PC-3 (cell line): Measurements from ENCODE around the gene MEF2C. TPM values are rescaled to one million over a fixed set of nuclear protein-coding genes. Genes with fewer than 3 reads are reported as not detected.

Experiments
- ATAC-seq: fragments of 200-7000 bp; cut with Tn5 transposase; 2 replicates; pipeline ENCODE4 v1.9.1; 2020; ENCODE audit warnings: mild to moderate bottlenecking, moderate library complexity
- BruUV-seq: library from RNA; stranded (reverse); fragments of 400-500 nt; replicated peaks from 2 replicates; lab custom pipeline; 2021; lab: Mats Ljungman, UMichigan
- CTCF ChIA-PET: fragments of 300-600 bp; sonication (Branson Sonifier 250); formaldehyde crosslinking; loops from one replicate; lab custom pipeline; 2022; ENCODE audit warnings: antibody characterized with exemption; lab: Charles Lee
- POLR2A ChIA-PET: fragments of 300-600 bp; sonication (Branson Sonifier 250); formaldehyde crosslinking; loops from one replicate; lab custom pipeline; 2022; ENCODE audit warnings: antibody characterized with exemption; ENCODE audit not compliant: unreplicated experiment; lab: Charles Lee
- DNase-seq: peaks from one replicate; pipeline ENCODE4 v3.0.0-alpha.2; 2015
- H2AFZ ChIP-seq: fragments of 300-600 bp; sonication (generic); 2 replicates; pipeline ENCODE4 v1.6.0; 2016; ENCODE audit warnings: antibody characterized with exemption, low read length
- H3F3A ChIP-seq: fragments of 300-600 bp; sonication (generic); one replicate; pipeline ENCODE4 v1.6.0; 2017; ENCODE audit warnings: antibody characterized with exemption, low read length, control low read depth, mild to moderate bottlenecking; ENCODE audit not compliant: unreplicated experiment
- H3K27ac ChIP-seq: fragments of 300-600 bp; sonication (generic); 2 replicates; pipeline ENCODE4 v1.5.1; 2016; ENCODE audit warnings: mild to moderate bottlenecking, low read length
- H3K27me3 ChIP-seq: fragments of 300-600 bp; sonication (generic); 2 replicates; pipeline ENCODE4 v1.6.1; 2016; ENCODE audit warnings: low read length, mixed read lengths
- H3K36me3 ChIP-seq: fragments of 300-600 bp; sonication (generic); 2 replicates; pipeline ENCODE4 v1.6.1; 2016; ENCODE audit warnings: low read depth, mixed run types, low read length, mixed read lengths
- H3K4me1 ChIP-seq: fragments of 300-600 bp; sonication (generic); 2 replicates; pipeline ENCODE4 v1.5.1; 2016; ENCODE audit warnings: low read length; ENCODE audit not compliant: insufficient read depth
- H3K4me2 ChIP-seq: fragments of 300-600 bp; sonication (generic); 2 replicates; pipeline ENCODE4 v1.6.0; 2016; ENCODE audit warnings: low read length
- H3K4me3 ChIP-seq: fragments of 300-600 bp; sonication (generic); 2 replicates; pipeline ENCODE4 v1.5.1; 2016; ENCODE audit warnings: mild to moderate bottlenecking, low read length, mixed read lengths
- H3K79me2 ChIP-seq: fragments of 300-600 bp; sonication (generic); 2 replicates; pipeline ENCODE4 v1.6.1; 2017; ENCODE audit warnings: low read length, mixed read lengths
- H3K9ac ChIP-seq: fragments of 300-600 bp; sonication (generic); 2 replicates; pipeline ENCODE4 v1.6.0; 2016; ENCODE audit warnings: mild to moderate bottlenecking, low read length
- H3K9me2 ChIP-seq: fragments of 300-600 bp; sonication (generic); replicated peaks from 2 replicates; pipeline ENCODE4 v1.6.1; 2016; ENCODE audit warnings: mixed run types, low read length, mixed read lengths
- H3K9me3 ChIP-seq: fragments of 300-600 bp; sonication (generic); 2 replicates; pipeline ENCODE4 v1.6.1; 2016; ENCODE audit warnings: low read length, mixed read lengths
- H4K20me1 ChIP-seq: fragments of 300-600 bp; sonication (generic); 2 replicates; pipeline ENCODE4 v1.6.1; 2016; ENCODE audit warnings: low read length, mixed read lengths
- CTCF ChIP-seq: fragments of 300-600 bp; sonication (generic); conservative IDR thresholded peaks from 2 replicates; pipeline ENCODE4 v1.5.1; 2017; ENCODE audit warnings: antibody characterized with exemption, low read depth, mild to moderate bottlenecking, low read length
- EZH2 ChIP-seq: fragments of 300-600 bp; sonication (generic); IDR thresholded peaks from one replicate; pipeline ENCODE4 v1.6.1; 2017; ENCODE audit warnings: antibody characterized with exemption, mild to moderate bottlenecking, low read length; ENCODE audit not compliant: unreplicated experiment
- EZH2phosphoT487 ChIP-seq: fragments of 300-600 bp; sonication (generic); IDR thresholded peaks from 2 replicates; pipeline ENCODE4 v1.6.1; 2018; ENCODE audit warnings: mild to moderate bottlenecking, antibody characterized with exemption, low read length, borderline replicate concordance
- intact Hi-C: fragments of 100-400 bp; cut with micrococcal nuclease; formaldehyde crosslinking; loops from 2 replicates; pipeline ENCODE4 v1.9.0; 2023
- total RNA-seq: library from RNA; depleted of rRNA; stranded (reverse); fragments of >200 nt; gene quantifications from 2 replicates; pipeline ENCODE4 v1.2.3, GENCODE V29; 2014

Gene MEF2C
- total RNA-seq, 1 experiment from 2014 or later, result 8.0 TPM

DNA sequence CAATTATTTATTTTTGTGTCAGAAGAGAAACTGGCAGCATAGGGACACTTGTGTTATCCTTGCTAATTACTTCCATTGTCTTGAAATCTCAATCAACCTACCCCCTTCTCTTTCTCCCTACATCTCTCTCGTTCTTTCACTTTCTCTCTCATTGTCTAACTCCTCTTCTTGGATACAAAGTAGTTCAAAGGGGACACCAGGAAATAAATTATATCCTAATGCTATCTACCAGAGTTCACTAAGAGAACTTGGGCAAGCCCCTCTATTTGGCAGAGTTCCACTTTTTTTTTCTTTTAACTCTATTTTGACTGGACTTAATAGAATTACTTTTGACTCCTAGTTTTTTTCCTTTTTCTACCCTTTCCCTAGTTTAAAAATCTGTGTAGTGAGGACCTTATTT lies 102.2 kb downstream of the MEF2C start:
- Histone ChIP-seq H3K9me3 (no peaks in the 10 kb centered on the region), H4K20me1 (no peaks in the 10 kb centered on the region), H3K79me2 (no peaks in the 10 kb centered on the region), H3K36me3 (no peaks in the 10 kb centered on the region), H3K27me3 (no peaks in the 10 kb centered on the region), H3K4me1 (peaks cover 10% of the 10 kb centered on the region), H3K4me2 (no peak overlapping the region), H3K4me3 (no peak overlapping the region), H2AFZ (no peak overlapping the region), H3F3A (no peaks in the 10 kb centered on the region), H3K9ac (no peak overlapping the region), H3K9me2 (no peaks in the 10 kb centered on the region), H3K27ac (no peak overlapping the region)
- ATAC-seq (no peak), DNase-seq (no peak)
- CTCF ChIA-PET, result no interaction called here
- no TSS peak for BruUV-seq
- POLR2A ChIA-PET, result no interaction called here
- intact Hi-C loops, result no loop called here
- TF ChIP-seq EZH2phosphoT487 (no peak), EZH2 (no peak), CTCF (no peak)

- Histone ChIP-seq H3K36me3 (no peaks in the 10 kb centered on the region), H3K27me3 (no peaks in the 10 kb centered on the region), H3K79me2 (no peaks in the 10 kb centered on the region), H3K4me3 (no peak overlapping the region), H3K9ac (no peak overlapping the region), H3F3A (no peaks in the 10 kb centered on the region), H3K9me3 (no peaks in the 10 kb centered on the region), H3K9me2 (no peaks in the 10 kb centered on the region), H2AFZ (no peak overlapping the region), H3K27ac (no peak overlapping the region), H3K4me2 (no peak overlapping the region), H4K20me1 (no peaks in the 10 kb centered on the region), H3K4me1 (no peaks in the 10 kb centered on the region)
- intact Hi-C loops, result no loop called here
- ChIA-PET POLR2A (no interaction called here), CTCF (no interaction called here)
- BruUV-seq, result no TSS peak
- TF ChIP-seq EZH2 (no peak), EZH2phosphoT487 (no peak), CTCF (no peak)
- ATAC-seq, result no peak
- no peak for DNase-seq
Measured at GRCh38 chr5:88778736-88779135, 104.2 kb downstream of the MEF2C start.

- ChIA-PET POLR2A (no interaction called here), CTCF (no interaction called here)
- Histone ChIP-seq H3K27ac (no peak overlapping the region), H3K79me2 (no peaks in the 10 kb centered on the region), H4K20me1 (no peaks in the 10 kb centered on the region), H3K36me3 (no peaks in the 10 kb centered on the region), H3K4me1 (peaks cover 4% of the 10 kb centered on the region; the same call in 1 of the 2 replicates), H3K4me3 (no peak overlapping the region), H3K4me2 (no peak overlapping the region), H2AFZ (no peak overlapping the region), H3K9me2 (no peaks in the 10 kb centered on the region), H3K27me3 (no peaks in the 10 kb centered on the region), H3K9me3 (no peaks in the 10 kb centered on the region), H3K9ac (no peak overlapping the region), H3F3A (no peaks in the 10 kb centered on the region)
- BruUV-seq, result no TSS peak
- no peak for TF ChIP-seq CTCF
- TF ChIP-seq EZH2phosphoT487, result no peak
- TF ChIP-seq EZH2, result no peak
- intact Hi-C loops, result no loop called here
- no peak for DNase-seq
- no peak for ATAC-seq
Measured at GRCh38 chr5:88776692-88777091, 106.3 kb downstream of the MEF2C start.
